ENCODE measurements around the gene BPIFB2.

- TF ChIP-seq EZH2 (IDR thresholded peaks at IDR 0.05; ENCODE audit: borderline replicate concordance, low read depth, low read length, severe bottlenecking) (no peak), GATA2 (IDR thresholded peaks at IDR 0.05; ENCODE audit: insufficient read depth, insufficient read length, low read depth, low read length) (no peak), CTCF (IDR thresholded peaks at IDR 0.05; ENCODE audit: extremely low read depth in 1 of 2, insufficient read depth in 1 of 2, low read depth in 1 of 2, low read length in 2 of 2) (no peak), MAX (IDR thresholded peaks at IDR 0.05; ENCODE audit: insufficient read depth, insufficient read length) (no peak), POLR2A (IDR thresholded peaks at IDR 0.05; ENCODE audit: low read depth, low read length) (no peak), POLR2AphosphoS5 (IDR thresholded peaks at IDR 0.05; ENCODE audit: insufficient read depth, low read depth, low read length) (no peak), FOS (IDR thresholded peaks at IDR 0.05; ENCODE audit: borderline replicate concordance, insufficient read depth, low read length) (no peak)
Observed at GRCh38 chr20:33017542-33017941, 10.0 kb downstream of the BPIFB2 start.

Data from endothelial cell of umbilical vein (primary cell).